ENCODE data around the gene LRCH3.

LRCH3 gene

GRCh38 chr3:197791113-197791891 lies at the start of gene LRCH3:
Gene LRCH3 (plus strand): TSS chr3:197791254. CDS start chr3:197791279, 25 bp downstream.
- FAIRE-seq = no peak

GRCh38 chr3:197742787-197743186 lies 48.3 kb upstream of the LRCH3 start:
- FAIRE-seq = no peak

- no peak for FAIRE-seq
These were observed 44.8 kb upstream of the LRCH3 start for GRCh38 chr3:197746209-197746608.

GRCh38 chr3:197746801-197747237 lies 44.2 kb upstream of the LRCH3 start:
- no peak for FAIRE-seq

GRCh38 chr3:197748597-197749314 lies 42.3 kb upstream of the LRCH3 start:
- no peak for FAIRE-seq

GRCh38 chr3:197749315-197749600 lies 41.8 kb upstream of the LRCH3 start:
- FAIRE-seq = no peak

GRCh38 chr3:197749601-197750395 lies 41.3 kb upstream of the LRCH3 start, which contains the start of gene FYTTD1:
Gene FYTTD1 (plus strand): TSS chr3:197749883. CDS start chr3:197749972, 89 bp downstream.
- no peak for FAIRE-seq

- no peak for FAIRE-seq
These were observed 40.6 kb upstream of the LRCH3 start for GRCh38 chr3:197750396-197750831.

- no peak for FAIRE-seq
These were observed 40.0 kb upstream of the LRCH3 start for GRCh38 chr3:197750858-197751737.

- no peak for FAIRE-seq
These were observed 38.9 kb upstream of the LRCH3 start for GRCh38 chr3:197752107-197752506.

GRCh38 chr3:197753263-197753662 lies 37.8 kb upstream of the LRCH3 start:
- FAIRE-seq = no peak

GRCh38 chr3:197756704-197757103 lies 34.4 kb upstream of the LRCH3 start:
- FAIRE-seq = no peak

GRCh38 chr3:197758512-197758911 lies 32.5 kb upstream of the LRCH3 start:
- FAIRE-seq = no peak

- no peak for FAIRE-seq
These were observed 29.3 kb upstream of the LRCH3 start for GRCh38 chr3:197761784-197762183.

GRCh38 chr3:197775317-197775716 lies 15.7 kb upstream of the LRCH3 start:
- no peak for FAIRE-seq

GRCh38 chr3:197782230-197782629 lies 8.8 kb upstream of the LRCH3 start:
- FAIRE-seq = no peak

- FAIRE-seq = no peak
These were observed 7.0 kb upstream of the LRCH3 start for GRCh38 chr3:197784019-197784585.

- no peak for FAIRE-seq
These were observed 3.6 kb upstream of the LRCH3 start for GRCh38 chr3:197787412-197787811.

GRCh38 chr3:197789309-197789708 lies 1.7 kb upstream of the LRCH3 start:
- no peak for FAIRE-seq

- no peak for FAIRE-seq
These were observed 1.0 kb upstream of the LRCH3 start for GRCh38 chr3:197790033-197790432.

- FAIRE-seq = no peak
These were observed 1.0 kb downstream of the LRCH3 start for GRCh38 chr3:197791892-197792647.

Data from A204.1 (cell line).